LNCaP clone FGC (cell line): ENCODE results near the gene NLRC3.

Experiments used
- DNase-seq: peaks from one replicate; pipeline ENCODE4 v3.0.0-alpha.2; 2011; ENCODE audit warnings: low read depth
- H3K4me3 ChIP-seq: 2 replicates; pipeline ENCODE4 v1.5.1; 2011; ENCODE audit warnings: mild to moderate bottlenecking, low read depth, low read length, control low read depth
- TF ChIP-seq, protein P1 (sequence below): IDR thresholded peaks from 2 replicates; pipeline ENCODE4 v1.5.1; 2012; ENCODE audit warnings: mild to moderate bottlenecking; ENCODE audit not compliant: control insufficient read depth, insufficient read depth; ENCODE audit errors: extremely low read depth

The NLRC3 gene

DNA sequence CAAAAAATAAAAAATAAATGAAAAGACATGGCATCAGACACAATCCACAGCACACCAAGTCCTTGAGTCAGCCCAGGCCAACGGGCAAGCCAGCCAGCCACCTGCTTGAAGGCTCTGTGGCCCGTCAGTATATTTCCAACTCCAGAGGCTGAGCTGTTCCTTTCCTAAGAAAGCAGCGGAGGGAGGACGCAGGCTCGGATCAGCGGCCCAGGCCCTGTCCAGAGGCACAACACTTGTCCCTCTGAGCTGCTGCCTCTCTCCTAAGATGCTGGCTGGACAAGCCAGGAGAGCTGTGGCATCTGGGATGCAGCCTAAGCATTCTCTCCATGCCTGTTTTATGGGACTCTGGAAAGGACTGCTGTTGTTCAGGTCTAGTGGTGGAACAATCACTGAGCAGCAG, 14.8 kb upstream of the NLRC3 start:
- H3K4me3 ChIP-seq = no peak overlapping the region
- DNase-seq = no peak
- TF ChIP-seq, protein P1, sequence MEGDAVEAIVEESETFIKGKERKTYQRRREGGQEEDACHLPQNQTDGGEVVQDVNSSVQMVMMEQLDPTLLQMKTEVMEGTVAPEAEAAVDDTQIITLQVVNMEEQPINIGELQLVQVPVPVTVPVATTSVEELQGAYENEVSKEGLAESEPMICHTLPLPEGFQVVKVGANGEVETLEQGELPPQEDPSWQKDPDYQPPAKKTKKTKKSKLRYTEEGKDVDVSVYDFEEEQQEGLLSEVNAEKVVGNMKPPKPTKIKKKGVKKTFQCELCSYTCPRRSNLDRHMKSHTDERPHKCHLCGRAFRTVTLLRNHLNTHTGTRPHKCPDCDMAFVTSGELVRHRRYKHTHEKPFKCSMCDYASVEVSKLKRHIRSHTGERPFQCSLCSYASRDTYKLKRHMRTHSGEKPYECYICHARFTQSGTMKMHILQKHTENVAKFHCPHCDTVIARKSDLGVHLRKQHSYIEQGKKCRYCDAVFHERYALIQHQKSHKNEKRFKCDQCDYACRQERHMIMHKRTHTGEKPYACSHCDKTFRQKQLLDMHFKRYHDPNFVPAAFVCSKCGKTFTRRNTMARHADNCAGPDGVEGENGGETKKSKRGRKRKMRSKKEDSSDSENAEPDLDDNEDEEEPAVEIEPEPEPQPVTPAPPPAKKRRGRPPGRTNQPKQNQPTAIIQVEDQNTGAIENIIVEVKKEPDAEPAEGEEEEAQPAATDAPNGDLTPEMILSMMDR = no peak

DNA sequence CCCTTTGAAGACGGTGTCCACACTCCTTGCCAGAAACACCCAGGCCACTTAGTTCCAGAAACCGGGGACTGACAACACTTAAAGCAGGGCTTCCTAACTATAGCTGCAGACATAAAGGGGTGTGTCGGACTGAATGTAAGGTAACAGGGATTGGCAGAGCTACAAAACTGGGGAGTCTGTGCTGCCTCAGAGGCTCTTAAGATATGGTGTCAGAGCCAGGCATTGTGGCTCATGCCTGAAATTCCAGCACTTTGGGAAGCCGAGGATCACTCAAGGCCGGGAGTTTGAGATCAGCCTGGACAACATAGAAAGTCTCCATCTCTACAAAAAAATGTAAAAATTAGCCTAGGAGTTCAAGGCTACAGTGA, 14.2 kb upstream of the NLRC3 start:
- no peak for DNase-seq
- no peak overlapping the region for H3K4me3 ChIP-seq
- TF ChIP-seq, protein P1 = no peak

DNA sequence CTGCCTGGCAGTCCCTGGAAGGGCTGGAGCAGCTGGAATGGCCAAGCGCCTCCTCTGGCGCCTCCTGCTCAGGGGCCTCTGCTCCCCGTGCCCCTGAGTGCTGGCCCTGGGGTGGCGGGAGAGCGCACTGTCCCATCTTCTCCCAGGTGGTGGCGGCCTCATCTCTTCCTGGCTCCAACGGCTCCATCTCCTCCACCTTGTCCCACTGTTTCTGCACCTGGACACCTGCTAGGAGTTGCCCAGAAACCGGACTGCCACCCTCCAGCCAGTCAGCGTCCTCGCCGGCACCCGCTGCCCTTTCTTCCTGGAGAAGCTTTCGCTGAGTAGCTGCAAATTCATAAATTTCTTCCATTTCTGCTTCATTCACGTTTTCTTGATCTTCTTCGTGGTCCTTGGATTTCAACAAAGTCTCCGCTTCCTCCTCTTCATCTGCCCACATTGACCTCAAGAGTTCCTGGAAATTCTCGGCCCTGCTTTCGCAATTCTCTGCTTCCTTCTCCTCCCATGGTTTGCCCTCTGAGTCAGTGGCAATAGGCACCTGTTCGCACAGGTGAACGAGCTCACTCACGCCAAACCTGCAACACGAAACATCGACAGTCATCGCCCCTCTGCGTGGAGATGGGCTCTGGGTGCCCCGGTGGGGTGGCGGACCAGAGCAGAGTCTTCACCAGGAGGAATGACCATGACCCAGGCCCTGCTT, 13.7 kb upstream of the NLRC3 start:
- TF ChIP-seq, protein P1 = no peak
- no peak overlapping the region for H3K4me3 ChIP-seq

DNA sequence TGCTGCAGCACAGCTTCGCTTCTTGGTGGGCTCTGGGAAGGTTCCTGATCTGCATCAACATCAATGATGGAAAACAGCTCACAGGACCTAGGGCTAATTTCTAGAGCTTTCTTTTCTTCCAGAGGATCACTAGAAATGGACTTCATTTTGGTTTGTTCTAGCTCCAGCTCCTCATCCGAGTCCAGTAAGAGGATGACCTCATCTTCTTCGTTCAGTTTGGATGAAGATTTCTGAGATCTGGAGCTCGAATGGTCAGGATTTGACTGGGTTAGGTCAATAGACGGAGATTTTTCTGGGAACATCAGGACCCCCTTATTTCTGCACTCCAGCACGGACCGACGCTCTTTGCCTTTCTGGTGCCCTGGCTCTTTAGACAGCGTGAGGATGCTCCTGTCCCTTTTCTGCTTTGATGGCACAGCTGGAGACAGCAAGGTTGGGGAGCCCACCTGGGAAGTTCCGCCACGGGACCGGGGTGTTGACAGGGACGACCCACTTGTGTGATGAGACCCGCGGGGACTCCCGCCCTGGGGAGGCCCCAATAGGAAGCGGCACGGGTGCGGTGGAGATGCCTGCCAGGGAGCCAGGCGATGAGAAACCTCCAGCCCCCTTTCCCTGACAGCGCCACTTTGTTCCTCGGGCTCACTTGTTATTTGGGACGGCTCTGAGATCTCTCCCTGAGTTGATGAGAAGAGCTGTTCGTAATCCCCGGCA, 12.9 kb upstream of the NLRC3 start:
- TF ChIP-seq, protein P1 = no peak
- H3K4me3 ChIP-seq = no peak overlapping the region
- no peak for DNase-seq

More for the DNA sequence above, 13.7 kb upstream of the NLRC3 start:
- DNase-seq = no peak

DNA sequence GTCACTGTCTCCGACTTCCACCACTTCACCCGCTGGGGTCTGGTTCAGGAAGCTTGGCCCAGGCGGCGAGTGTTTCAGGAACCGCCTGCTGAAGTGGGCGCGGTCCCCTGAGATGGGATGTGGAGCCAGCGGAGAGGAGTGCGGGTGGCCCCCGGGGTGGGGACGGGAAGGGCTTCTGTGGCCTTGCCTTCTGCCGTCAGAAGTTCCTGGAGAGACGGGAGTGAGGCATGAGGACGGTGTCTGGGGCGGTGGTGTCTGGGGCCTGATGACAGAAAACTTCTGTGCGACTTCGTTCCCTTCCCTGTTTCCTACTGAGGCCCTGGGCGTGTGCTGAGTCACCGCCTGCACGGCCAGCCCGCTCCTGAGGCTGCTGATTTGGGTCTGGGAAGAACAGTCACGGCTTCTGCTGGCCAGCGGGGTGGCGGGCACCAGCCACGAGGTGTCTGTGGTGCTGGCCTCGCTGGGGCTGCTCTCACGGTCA, 12.3 kb upstream of the NLRC3 start:
- no peak overlapping the region for H3K4me3 ChIP-seq
- DNase-seq = no peak
- TF ChIP-seq, protein P1 = no peak

DNA sequence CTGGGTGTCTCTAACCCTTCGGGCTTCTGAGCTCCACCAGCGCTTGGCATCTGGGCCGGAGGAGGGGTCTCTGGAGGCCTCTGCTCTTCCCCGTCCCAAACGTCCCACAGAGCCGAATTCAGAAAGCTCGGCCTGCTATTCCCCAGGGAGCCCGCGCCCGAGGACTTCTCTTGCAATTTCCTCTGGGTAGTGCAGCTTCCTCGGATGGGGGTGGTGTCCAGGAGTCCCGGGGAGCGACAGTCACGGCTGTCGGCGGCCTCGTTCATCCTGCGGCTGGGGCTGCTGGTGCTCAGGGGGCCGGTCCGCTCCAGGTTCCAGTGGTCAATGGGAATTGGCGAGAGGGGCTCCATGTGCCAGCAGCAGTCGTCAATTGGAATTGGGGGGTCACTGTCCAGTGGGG, 11.8 kb upstream of the NLRC3 start:
- no peak overlapping the region for H3K4me3 ChIP-seq
- DNase-seq = no peak
- TF ChIP-seq, protein P1 = no peak
